ENCODE data around the gene MCM3. TPM values are rescaled to one million over a fixed set of nuclear protein-coding genes. Genes with fewer than 3 reads are reported as not detected.

The MCM3 gene
- polyA plus RNA-seq, 1 of the 3 experiments (the other 2 are of a cell fraction): 62.4 TPM

DNA sequence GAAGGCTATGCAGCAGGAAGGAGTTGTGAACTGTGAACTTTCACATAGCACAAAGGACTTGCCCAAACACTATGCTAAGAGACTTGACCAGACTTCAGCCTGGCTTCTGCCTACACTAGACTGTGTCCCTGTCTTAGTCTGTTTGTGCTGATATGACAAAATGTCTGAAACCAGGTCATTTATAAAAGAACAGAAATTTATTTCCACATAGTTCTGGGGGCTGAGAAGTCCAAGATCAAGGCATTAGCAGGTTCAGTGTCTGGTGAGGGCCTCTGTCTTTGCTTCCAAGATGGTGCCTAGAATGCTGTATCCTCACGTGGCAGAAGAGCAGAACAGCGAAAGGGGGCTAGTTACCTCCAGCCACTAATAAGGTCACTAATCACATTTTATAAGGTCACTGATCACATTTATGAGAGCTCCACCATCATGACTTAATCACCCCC lies 16.0 kb upstream of the MCM3 start (continued):
- TF ChIP-seq IRF3 (IDR thresholded peaks at IDR 0.05; ENCODE audit: low read depth, low read length) (no peak), JUND (IDR thresholded peaks at IDR 0.05) (no peak), MEF2A (IDR thresholded peaks at IDR 0.05; ENCODE audit: borderline replicate concordance, low read depth) (no peak), RFX5 (IDR thresholded peaks at IDR 0.05; ENCODE audit: low read length) (no peak), MXI1 (IDR thresholded peaks at IDR 0.05; ENCODE audit: low read depth, low read length) (no peak), NFIC (IDR thresholded peaks at IDR 0.05; ENCODE audit: borderline replicate concordance) (no peak), PBX3 (IDR thresholded peaks at IDR 0.05) (no peak), YY1 (IDR thresholded peaks at IDR 0.05; ENCODE audit: low read depth) (no peak)
- TF ChIP-seq, protein P1, sequence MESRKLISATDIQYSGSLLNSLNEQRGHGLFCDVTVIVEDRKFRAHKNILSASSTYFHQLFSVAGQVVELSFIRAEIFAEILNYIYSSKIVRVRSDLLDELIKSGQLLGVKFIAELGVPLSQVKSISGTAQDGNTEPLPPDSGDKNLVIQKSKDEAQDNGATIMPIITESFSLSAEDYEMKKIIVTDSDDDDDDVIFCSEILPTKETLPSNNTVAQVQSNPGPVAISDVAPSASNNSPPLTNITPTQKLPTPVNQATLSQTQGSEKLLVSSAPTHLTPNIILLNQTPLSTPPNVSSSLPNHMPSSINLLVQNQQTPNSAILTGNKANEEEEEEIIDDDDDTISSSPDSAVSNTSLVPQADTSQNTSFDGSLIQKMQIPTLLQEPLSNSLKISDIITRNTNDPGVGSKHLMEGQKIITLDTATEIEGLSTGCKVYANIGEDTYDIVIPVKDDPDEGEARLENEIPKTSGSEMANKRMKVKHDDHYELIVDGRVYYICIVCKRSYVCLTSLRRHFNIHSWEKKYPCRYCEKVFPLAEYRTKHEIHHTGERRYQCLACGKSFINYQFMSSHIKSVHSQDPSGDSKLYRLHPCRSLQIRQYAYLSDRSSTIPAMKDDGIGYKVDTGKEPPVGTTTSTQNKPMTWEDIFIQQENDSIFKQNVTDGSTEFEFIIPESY (IDR thresholded peaks at IDR 0.05; ENCODE audit: borderline replicate concordance, low read depth): no peak

- no peak overlapping the region for H2AFZ ChIP-seq (ENCODE audit: low read depth)
- no peaks in the 10 kb centered on the region; a peak in 1 of 4 replicates for H3K4me1 ChIP-seq (ENCODE audit: control insufficient read depth in 1 of 2, insufficient read depth in 2 of 2, low read depth in 1 of 2, low read length in 1 of 2)
- POLR2A ChIA-PET: no interaction called here
- H3K9me3 ChIP-seq: no peaks in the 10 kb centered on the region; the same call in 1 of the 2 replicates
- H3K4me2 ChIP-seq: no peak overlapping the region
- H3K27ac ChIP-seq (ENCODE audit: low read depth in 2 of 2, low read length in 1 of 2): no peak overlapping the region
- no peaks in the 10 kb centered on the region for H3K79me2 ChIP-seq (ENCODE audit: insufficient read depth)
- H4K20me1 ChIP-seq (ENCODE audit: insufficient read depth): no peaks in the 10 kb centered on the region
- H3K4me3 ChIP-seq (ENCODE audit: low read depth in 2 of 2, low read length in 1 of 2): no peak overlapping the region
- no peaks in the 10 kb centered on the region for H3K27me3 ChIP-seq (ENCODE audit: insufficient read depth)
- H3K36me3 ChIP-seq (replicated peaks in 1 of 2; ENCODE audit: control insufficient read depth in 1 of 2, insufficient read depth in 2 of 2, low read length in 1 of 2): no peaks in the 10 kb centered on the region
- no peak for DNase-seq
- no peak overlapping the region for H3K9ac ChIP-seq
- no peaks in the 10 kb centered on the region for H3F3A ChIP-seq (replicated peaks; ENCODE audit: insufficient read depth)
- WGBS (ENCODE audit: low lambda C conversion rate): 68% methylated on average over 3 of the region's 3 CpGs
- CTCF ChIA-PET: interaction anchor here (1.0 kb wide), 1 partner anchor 117 kb away, joined by 3 read pairs; no protein-coding TSS in a partner anchor
- H3K9me2 ChIP-seq: no peaks in the 10 kb centered on the region
- no peak for TF ChIP-seq YY1 (IDR thresholded peaks at IDR 0.05; ENCODE audit: low read depth)
- TF ChIP-seq GATA2 (CRISPR knock-in tag; IDR thresholded peaks at IDR 0.05): no peak
- TF ChIP-seq RFX5 (IDR thresholded peaks at IDR 0.05; ENCODE audit: low read length): no peak
- TF ChIP-seq, protein P2, sequence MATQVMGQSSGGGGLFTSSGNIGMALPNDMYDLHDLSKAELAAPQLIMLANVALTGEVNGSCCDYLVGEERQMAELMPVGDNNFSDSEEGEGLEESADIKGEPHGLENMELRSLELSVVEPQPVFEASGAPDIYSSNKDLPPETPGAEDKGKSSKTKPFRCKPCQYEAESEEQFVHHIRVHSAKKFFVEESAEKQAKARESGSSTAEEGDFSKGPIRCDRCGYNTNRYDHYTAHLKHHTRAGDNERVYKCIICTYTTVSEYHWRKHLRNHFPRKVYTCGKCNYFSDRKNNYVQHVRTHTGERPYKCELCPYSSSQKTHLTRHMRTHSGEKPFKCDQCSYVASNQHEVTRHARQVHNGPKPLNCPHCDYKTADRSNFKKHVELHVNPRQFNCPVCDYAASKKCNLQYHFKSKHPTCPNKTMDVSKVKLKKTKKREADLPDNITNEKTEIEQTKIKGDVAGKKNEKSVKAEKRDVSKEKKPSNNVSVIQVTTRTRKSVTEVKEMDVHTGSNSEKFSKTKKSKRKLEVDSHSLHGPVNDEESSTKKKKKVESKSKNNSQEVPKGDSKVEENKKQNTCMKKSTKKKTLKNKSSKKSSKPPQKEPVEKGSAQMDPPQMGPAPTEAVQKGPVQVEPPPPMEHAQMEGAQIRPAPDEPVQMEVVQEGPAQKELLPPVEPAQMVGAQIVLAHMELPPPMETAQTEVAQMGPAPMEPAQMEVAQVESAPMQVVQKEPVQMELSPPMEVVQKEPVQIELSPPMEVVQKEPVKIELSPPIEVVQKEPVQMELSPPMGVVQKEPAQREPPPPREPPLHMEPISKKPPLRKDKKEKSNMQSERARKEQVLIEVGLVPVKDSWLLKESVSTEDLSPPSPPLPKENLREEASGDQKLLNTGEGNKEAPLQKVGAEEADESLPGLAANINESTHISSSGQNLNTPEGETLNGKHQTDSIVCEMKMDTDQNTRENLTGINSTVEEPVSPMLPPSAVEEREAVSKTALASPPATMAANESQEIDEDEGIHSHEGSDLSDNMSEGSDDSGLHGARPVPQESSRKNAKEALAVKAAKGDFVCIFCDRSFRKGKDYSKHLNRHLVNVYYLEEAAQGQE (IDR thresholded peaks at IDR 0.05; ENCODE audit: low read depth, low read length): no peak
- TF ChIP-seq, protein P1 (IDR thresholded peaks at IDR 0.05; ENCODE audit: borderline replicate concordance, low read depth): no peak
- TF ChIP-seq MEF2A (IDR thresholded peaks at IDR 0.05; ENCODE audit: borderline replicate concordance, low read depth): no peak
- TF ChIP-seq FOXM1 (IDR thresholded peaks at IDR 0.05; ENCODE audit: low read depth): no peak
- no peak for TF ChIP-seq EZH2phosphoT487 (IDR thresholded peaks at IDR 0.05; ENCODE audit: borderline replicate concordance, low read depth)
- TF ChIP-seq GABPA (IDR thresholded peaks at IDR 0.05; ENCODE audit: low read depth): no peak
- TF ChIP-seq RCOR1 (IDR thresholded peaks at IDR 0.05; ENCODE audit: low read length): no peak
- no peak for TF ChIP-seq TAF1 (IDR thresholded peaks at IDR 0.05; ENCODE audit: borderline replicate concordance, low read depth, low read length)
- TF ChIP-seq, protein P3, sequence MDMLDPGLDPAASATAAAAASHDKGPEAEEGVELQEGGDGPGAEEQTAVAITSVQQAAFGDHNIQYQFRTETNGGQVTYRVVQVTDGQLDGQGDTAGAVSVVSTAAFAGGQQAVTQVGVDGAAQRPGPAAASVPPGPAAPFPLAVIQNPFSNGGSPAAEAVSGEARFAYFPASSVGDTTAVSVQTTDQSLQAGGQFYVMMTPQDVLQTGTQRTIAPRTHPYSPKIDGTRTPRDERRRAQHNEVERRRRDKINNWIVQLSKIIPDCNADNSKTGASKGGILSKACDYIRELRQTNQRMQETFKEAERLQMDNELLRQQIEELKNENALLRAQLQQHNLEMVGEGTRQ (IDR thresholded peaks at IDR 0.05; ENCODE audit: borderline replicate concordance, low read depth, low read length): no peak
Observed at GRCh38 chr6:52299653-52300052, 15.1 kb upstream of the MCM3 start.

Measured in SK-N-SH (cell line).